SK-N-MC (cell line): ENCODE data around the gene OR5H2.

Source experiments
- EZH2 ChIP-seq: fragments of 200-600 bp; sonication (generic); IDR thresholded peaks from one replicate; pipeline ENCODE4 v1.6.1; 2017; ENCODE audit warnings: antibody characterized with exemption
- POLR2AphosphoS5 ChIP-seq: IDR thresholded peaks from 2 replicates; pipeline ENCODE4 v1.6.1; 2012; ENCODE audit warnings: mild to moderate bottlenecking, low read depth, low read length, borderline replicate concordance

GRCh38 chr3:98240131-98240530 is 42.2 kb upstream of the OR5H2 start:
- TF ChIP-seq EZH2 (no peak), POLR2AphosphoS5 (no peak)
